A204.1 (cell line): ENCODE measurements around the gene HS3ST6.
A peak's percentile ranks its signal among the peaks of the same experiment; 100 is the strongest.
"Not testable (repeated sequence)": the region's sequence is repeated elsewhere in the genome, so short reads cannot be mapped to it uniquely, and the experiment has no call there.

Source experiments
- FAIRE-seq: peaks from 2 replicates; lab custom pipeline; 2012; peaks lifted over from hg19 to GRCh38; lab: Jason Lieb, UNC

Gene HS3ST6

GRCh38 chr16:1918351-1919326 lies at the start of gene HS3ST6:
Gene HS3ST6, minus strand, starts transcription at chr16:1918415. Its CDS starts 92 bp downstream, at chr16:1918323.
- no peak for FAIRE-seq

GRCh38 chr16:1966460-1966859 lies 48.2 kb upstream of the HS3ST6 start, which contains the start of gene RNF151:
Gene RNF151, plus strand, starts transcription at chr16:1966856. Its CDS starts 26 bp downstream, at chr16:1966882.
- FAIRE-seq: no peak

DNA sequence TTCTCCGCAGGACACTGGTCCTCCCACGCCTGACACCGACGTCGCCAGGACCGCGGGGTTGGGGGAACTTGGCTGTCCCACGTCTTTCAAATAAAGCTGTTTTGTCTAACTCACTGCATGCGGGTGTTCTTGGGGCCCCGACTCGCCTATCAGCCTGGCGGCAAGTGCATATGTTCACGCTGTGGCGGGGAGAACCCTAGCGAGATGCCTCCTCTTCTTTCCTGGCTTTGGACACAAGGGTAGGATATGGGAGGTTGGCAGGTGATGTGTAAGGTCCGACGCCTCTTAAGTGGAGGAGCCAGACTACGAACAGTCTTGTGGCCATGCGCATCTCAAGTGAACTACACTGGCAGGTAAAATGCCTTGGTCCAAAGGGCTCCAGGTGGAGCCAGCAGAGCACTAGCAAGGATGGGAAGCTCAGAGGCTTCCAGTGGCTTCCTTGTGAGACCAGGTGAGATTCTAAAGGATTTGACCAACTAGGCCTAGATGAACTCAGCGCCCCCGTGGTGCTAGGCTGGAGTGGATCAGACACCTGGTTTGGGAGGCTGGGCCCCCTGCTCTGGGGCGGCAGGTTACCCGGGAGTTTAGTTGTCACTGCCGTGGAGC lies 47.3 kb upstream of the HS3ST6 start:
- no peak for FAIRE-seq

- peak; percentile 96 for FAIRE-seq
These were observed 46.5 kb upstream of the HS3ST6 start, which contains the start of gene RPS2 for GRCh38 chr16:1964506-1965395. Gene RPS2, minus strand, starts transcription at chr16:1964826. Its CDS starts 201 bp downstream, at chr16:1964625.

DNA sequence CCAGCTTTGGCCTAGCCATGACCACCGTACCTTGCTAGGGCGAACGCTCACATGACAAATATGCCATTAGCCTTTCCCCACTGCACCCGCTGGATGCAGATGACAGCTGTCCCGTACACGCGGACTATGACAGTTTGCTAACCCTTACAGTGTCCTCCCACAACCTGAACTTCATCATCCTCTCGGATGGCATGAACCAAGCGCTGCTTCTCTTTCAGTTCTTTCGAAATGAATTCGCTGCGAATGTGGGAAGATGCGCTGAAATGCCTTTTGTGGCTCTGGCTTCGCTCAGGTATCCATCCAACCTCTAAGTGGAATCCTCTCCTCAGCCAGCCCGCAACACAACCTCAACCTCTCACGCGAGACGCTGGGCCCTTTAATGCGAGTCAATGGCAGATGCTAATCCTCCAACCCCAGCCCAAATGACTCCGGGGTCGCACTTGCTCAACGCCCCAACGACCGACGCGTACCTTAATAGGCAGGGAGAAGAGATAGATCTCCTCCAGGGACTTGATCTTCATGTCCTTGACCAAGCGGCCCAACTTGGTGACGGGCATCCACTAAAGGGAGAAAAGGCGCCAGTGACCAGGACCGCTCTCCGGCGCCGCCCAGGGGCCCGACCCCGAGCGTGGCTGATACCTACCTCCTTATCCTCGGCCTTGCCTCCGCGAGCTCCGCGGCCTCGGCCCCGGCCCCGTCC lies 45.7 kb upstream of the HS3ST6 start:
- FAIRE-seq: no peak

DNA sequence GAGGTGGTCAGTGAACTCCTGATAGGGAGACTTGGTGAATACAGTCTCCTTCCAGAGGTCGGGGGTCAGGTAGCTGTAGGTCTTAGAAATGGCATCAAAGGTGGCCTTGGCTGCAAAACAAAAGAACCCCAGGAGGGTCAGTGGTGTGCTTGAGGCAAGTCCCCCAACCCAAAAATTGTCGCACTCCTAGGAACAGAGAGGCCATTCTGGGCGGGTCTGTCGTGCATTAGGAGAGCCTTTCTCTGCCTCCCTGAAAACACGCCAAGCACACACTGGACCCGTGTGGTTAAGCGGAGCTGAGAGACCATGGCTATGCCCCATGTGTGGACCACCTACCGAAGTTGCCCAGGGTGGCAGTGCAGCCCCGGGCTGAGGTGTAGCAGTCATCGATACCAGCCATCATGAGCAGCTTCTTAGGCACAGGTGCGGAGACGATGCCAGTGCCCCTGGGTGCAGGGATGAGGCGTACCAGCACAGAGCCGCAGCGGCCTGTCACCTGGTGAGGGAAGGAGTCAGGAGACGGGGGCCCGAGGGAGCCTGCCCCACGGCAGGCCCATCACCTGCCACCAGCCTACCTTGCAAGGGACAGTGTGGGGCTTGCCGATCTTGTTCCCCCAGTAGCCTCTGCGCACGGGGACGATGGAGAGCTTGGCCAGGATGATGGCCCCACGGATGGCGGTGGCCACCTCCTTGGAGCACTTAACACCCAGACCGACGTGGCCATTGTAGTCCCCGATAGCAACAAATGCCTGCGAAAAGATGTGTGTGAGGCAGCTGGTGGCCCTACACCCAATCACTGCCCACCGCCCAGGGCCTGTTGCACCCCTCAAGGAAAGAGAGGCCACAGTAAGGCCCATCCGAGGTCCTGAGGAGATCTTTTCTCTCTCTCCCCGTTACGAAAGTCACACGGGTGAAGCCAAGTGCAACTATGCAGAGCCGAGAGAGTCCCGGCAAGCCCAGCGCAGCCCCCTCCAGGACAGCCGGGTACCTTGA lies 44.2 kb upstream of the HS3ST6 start:
- FAIRE-seq: not testable (repeated sequence)

DNA sequence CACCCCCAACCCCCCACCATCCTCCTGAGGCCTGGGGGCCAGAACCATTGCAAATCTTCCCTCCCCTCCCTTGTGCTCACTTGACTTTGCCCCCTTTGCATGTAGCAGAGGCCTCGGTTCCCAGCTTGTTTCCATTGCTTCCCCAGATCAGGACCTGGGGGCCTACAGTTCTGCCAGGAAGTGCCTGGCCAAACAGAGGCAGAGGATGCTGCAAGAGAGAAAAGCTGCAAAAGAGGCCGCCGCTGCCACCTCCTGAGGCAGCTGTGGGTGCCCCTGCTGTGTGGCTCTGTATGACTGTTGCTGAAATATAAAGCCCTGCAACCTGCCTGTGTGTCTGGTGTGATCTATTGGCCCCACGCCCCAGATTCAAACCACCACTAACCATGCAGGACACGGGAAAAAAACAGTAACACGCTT lies 43.4 kb upstream of the HS3ST6 start:
- FAIRE-seq: no peak

- no peak for FAIRE-seq
These were observed 42.7 kb upstream of the HS3ST6 start for GRCh38 chr16:1960665-1961630.

DNA sequence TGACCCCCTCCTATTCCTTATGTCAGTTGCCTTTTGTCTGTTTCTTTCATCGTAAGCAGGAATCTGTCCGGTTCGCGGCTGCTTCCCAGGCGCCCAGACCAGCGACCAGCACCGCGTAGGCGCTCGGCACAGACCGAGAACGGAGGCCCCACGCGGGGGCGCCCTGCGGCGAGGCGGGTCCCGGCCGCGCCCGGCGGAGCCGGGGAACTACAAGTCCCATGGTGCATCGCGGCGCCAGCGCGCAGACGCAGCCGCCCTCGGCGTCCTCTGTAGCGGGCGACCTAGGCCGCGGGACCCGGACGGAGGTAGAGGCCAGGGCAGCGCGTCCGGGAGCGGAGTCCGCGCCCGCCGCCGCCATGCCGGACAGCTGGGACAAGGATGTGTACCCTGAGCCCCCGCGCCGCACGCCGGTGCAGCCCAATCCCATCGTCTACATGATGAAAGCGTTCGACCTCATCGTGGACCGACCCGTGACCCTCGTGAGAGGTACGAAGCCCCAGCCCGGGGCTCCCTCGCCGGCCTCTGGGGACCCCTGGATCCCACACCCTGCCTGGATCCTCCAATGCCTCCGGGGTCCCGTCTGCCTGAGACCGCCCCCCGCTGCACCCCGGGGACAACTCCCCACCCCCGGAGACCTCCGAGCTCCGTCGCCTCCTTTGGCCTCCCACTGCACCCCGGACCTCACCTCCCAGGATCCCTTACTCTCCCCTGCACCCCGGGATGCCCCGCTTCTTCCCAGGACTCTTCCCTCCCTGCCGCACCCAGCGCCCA lies 41.2 kb upstream of the HS3ST6 start, which contains the start of gene NDUFB10:
NDUFB10 (plus strand) TSS at position 270 of the 771 bp plus-strand sequence; CDS start at position 357, 87 bp downstream.
- FAIRE-seq: no peak

GRCh38 chr16:1958715-1959268 lies 40.6 kb upstream of the HS3ST6 start:
- FAIRE-seq: no peak

GRCh38 chr16:1958143-1958491 lies 39.9 kb upstream of the HS3ST6 start:
- not testable (repeated sequence) for FAIRE-seq

- not testable (repeated sequence) for FAIRE-seq
These were observed 39.4 kb upstream of the HS3ST6 start for GRCh38 chr16:1957434-1958142.

DNA sequence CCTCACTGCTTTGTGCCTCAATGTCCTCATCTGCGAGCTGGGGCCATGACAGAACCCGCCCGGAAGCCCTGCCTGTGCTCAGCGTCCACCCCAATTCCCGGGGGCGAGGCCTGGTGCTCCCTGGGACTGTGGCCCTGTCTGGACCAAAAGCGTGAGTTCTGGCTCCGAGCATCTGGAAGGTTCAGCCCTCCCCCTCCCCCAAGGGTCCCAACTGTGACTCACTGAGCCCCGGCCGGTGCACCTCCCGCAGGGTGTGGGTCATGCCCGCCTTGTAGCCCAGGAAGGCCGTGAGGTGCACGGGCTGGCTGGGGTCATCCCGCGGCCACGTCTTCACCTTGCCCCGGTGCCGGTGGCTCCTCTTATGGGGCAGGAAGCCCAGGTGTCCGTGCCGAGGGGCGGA lies 35.5 kb upstream of the HS3ST6 start:
- FAIRE-seq: no peak

GRCh38 chr16:1950559-1950958 lies 32.3 kb upstream of the HS3ST6 start:
- no peak for FAIRE-seq

- FAIRE-seq: no peak
These were observed 31.8 kb upstream of the HS3ST6 start for GRCh38 chr16:1950047-1950446.

GRCh38 chr16:1949507-1949906 lies 31.3 kb upstream of the HS3ST6 start:
- FAIRE-seq: no peak

GRCh38 chr16:1947369-1947670 lies 29.1 kb upstream of the HS3ST6 start:
- no peak for FAIRE-seq
